Ishikawa (cell line): ENCODE data around the gene SENP7.

Experiments
- CEBPB ChIP-seq: IDR thresholded peaks from 2 replicates; pipeline ENCODE4 v1.6.1; 2012
- CREB1 ChIP-seq: IDR thresholded peaks from 2 replicates; pipeline ENCODE4 v1.6.1; 2012; ENCODE audit warnings: low read depth
- EGR1 ChIP-seq: IDR thresholded peaks from 2 replicates; pipeline ENCODE4 v1.6.1; 2012
- EP300 ChIP-seq: IDR thresholded peaks from 2 replicates; pipeline ENCODE4 v1.6.1; 2012; ENCODE audit warnings: borderline replicate concordance
- FOXM1 ChIP-seq: IDR thresholded peaks from 2 replicates; pipeline ENCODE4 v1.6.1; 2012; ENCODE audit warnings: low read depth, borderline replicate concordance
- MAX ChIP-seq: IDR thresholded peaks from 2 replicates; pipeline ENCODE4 v1.6.1; 2012
- NFIC ChIP-seq: IDR thresholded peaks from 2 replicates; pipeline ENCODE4 v1.6.1; 2012
- RAD21 ChIP-seq: IDR thresholded peaks from 2 replicates; pipeline ENCODE4 v1.6.1; 2012; ENCODE audit warnings: low read depth
- REST ChIP-seq: IDR thresholded peaks from 2 replicates; pipeline ENCODE4 v1.6.1; 2012; ENCODE audit warnings: low read depth, mild to moderate bottlenecking
- TAF1 ChIP-seq: IDR thresholded peaks from 2 replicates; pipeline ENCODE4 v1.6.1; 2012; ENCODE audit warnings: low read depth, mild to moderate bottlenecking
- TCF12 ChIP-seq: IDR thresholded peaks from 2 replicates; pipeline ENCODE4 v1.6.1; 2012; ENCODE audit warnings: low read depth
- TEAD4 ChIP-seq: IDR thresholded peaks from 2 replicates; pipeline ENCODE4 v1.6.1; 2012
- USF1 ChIP-seq: IDR thresholded peaks from 2 replicates; pipeline ENCODE4 v1.6.1; 2012
- YY1 ChIP-seq: IDR thresholded peaks from 2 replicates; pipeline ENCODE4 v1.6.1; 2012; ENCODE audit warnings: low read depth
- ZBTB7A ChIP-seq: IDR thresholded peaks from 2 replicates; pipeline ENCODE4 v1.6.1; 2012; ENCODE audit warnings: low read depth

Gene SENP7

GRCh38 chr3:101325393-101326134 is 187.4 kb downstream of the SENP7 start:
- no peak for TF ChIP-seq TCF12
- TF ChIP-seq YY1, result no peak
- TF ChIP-seq TAF1, result no peak
- no peak for TF ChIP-seq EP300
- TF ChIP-seq TEAD4, result no peak

- TF ChIP-seq TAF1, result no peak
- TF ChIP-seq FOXM1, result no peak
- TF ChIP-seq REST, result no peak
- no peak for TF ChIP-seq CEBPB
- no peak for TF ChIP-seq USF1
- no peak for TF ChIP-seq EP300
- no peak for TF ChIP-seq CREB1
- no peak for TF ChIP-seq TEAD4
- TF ChIP-seq NFIC, result no peak
- no peak for TF ChIP-seq TCF12
- no peak for TF ChIP-seq ZBTB7A
These were observed 192.5 kb downstream of the SENP7 start, which contains the start of gene IMPG2 for GRCh38 chr3:101320475-101320874. TSS of gene IMPG2 (minus strand) at chr3:101320575. CDS start at chr3:101320372, 203 bp downstream.

GRCh38 chr3:101319531-101319930 is 193.5 kb downstream of the SENP7 start:
- TF ChIP-seq ZBTB7A, result no peak
- TF ChIP-seq CEBPB, result no peak
- TF ChIP-seq YY1, result no peak
- no peak for TF ChIP-seq RAD21
- no peak for TF ChIP-seq CREB1
- TF ChIP-seq TCF12, result no peak
- TF ChIP-seq TAF1, result no peak
- TF ChIP-seq MAX, result no peak
- TF ChIP-seq REST, result no peak
- no peak for TF ChIP-seq FOXM1
- TF ChIP-seq EP300, result no peak
- no peak for TF ChIP-seq TEAD4
- no peak for TF ChIP-seq NFIC
- no peak for TF ChIP-seq USF1
- no peak for TF ChIP-seq EGR1

GRCh38 chr3:101312545-101312944 is 200.5 kb downstream of the SENP7 start:
- TF ChIP-seq MAX (no peak), CEBPB (no peak), EGR1 (no peak), TCF12 (no peak), NFIC (no peak), EP300 (no peak), USF1 (no peak), YY1 (no peak), TAF1 (no peak), RAD21 (no peak), ZBTB7A (no peak), TEAD4 (no peak), FOXM1 (no peak)

GRCh38 chr3:101311676-101312075 is 201.3 kb downstream of the SENP7 start:
- TF ChIP-seq NFIC (0 out of 2 replicates have a peak, but pooled peaks have one; percentile 26), ZBTB7A (no peak), CEBPB (0 out of 2 replicates have a peak, but pooled peaks have one; percentile 6)
